Activated CD4-positive, alpha-beta memory T cell treated with anti-CD3 and anti-CD28 coated beads for 36 hours (primary cell): Measurements from ENCODE around the gene SPATA6L. TPM values are rescaled to one million over a fixed set of nuclear protein-coding genes. Genes with fewer than 3 reads are reported as not detected.

Source experiments
- CTCF ChIA-PET: fragments of 350-600 bp; sonication (Branson Sonifier 250); formaldehyde crosslinking; loops from one replicate; lab custom pipeline; 2021; ENCODE audit warnings: antibody characterized with exemption, inconsistent platforms; lab: Charles Lee
- POLR2A ChIA-PET: fragments of 350-600 bp; sonication (Branson Sonifier 250); formaldehyde crosslinking; loops from one replicate; lab custom pipeline; 2021; ENCODE audit warnings: antibody characterized with exemption; lab: Charles Lee
- DNase-seq: peaks from one replicate; pipeline ENCODE4 v3.0.0-alpha.2; 2020
- H3K27ac Mint-ChIP-seq: one replicate; pipeline ENCODE4 v1.8.0; 2021; ENCODE audit warnings: mixed read lengths
- H3K27me3 Mint-ChIP-seq: one replicate; pipeline ENCODE4 v1.8.0; 2021; ENCODE audit warnings: mixed read lengths
- H3K36me3 Mint-ChIP-seq: one replicate; pipeline ENCODE4 v1.8.0; 2021; ENCODE audit warnings: mixed read lengths
- H3K4me1 Mint-ChIP-seq: one replicate; pipeline ENCODE4 v1.8.0; 2021; ENCODE audit warnings: low read depth, mixed read lengths
- H3K4me3 Mint-ChIP-seq: one replicate; pipeline ENCODE4 v1.8.0; 2021; ENCODE audit warnings: mild to moderate bottlenecking, mixed read lengths
- H3K9me3 Mint-ChIP-seq: one replicate; pipeline ENCODE4 v1.8.0; 2021; ENCODE audit warnings: mixed read lengths
- intact Hi-C: fragments of 100-400 bp; cut with micrococcal nuclease; formaldehyde crosslinking; loops from one replicate; pipeline ENCODE4 v1.15.1; 2023
- total RNA-seq, 2 experiments: library from RNA; stranded (reverse); gene quantifications; one replicate each; pipeline ENCODE4 v1.2.3, GENCODE V29; 2021

SPATA6L gene
- total RNA-seq, 2 experiments from 2014 or later, result 0.48 to 0.59 TPM

DNA sequence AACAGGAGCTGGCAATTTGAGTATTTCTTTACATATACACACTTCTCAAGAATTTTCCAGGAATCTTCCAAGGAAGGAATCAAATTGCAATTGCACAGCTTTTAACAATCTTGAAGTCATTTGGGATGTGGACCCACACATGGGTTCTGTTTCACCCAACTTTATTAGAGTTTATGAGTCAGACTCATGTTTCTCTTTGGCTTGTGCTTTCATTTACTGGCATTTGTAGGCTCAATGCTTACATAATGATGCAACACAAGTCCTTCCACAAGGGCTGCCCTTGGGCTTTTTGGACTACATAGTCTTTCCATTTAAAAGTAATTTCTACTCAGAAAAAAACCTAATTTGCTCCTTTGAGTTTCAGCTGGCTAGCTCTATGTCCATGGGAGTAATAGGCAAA is 8.5 kb upstream of the SPATA6L start:
- intact Hi-C loops, result loop anchor here (5.0 kb wide), 5 partner anchors 77 to 1333 kb away; partner anchors contain the start of genes ERMP1 and RIC1
- POLR2A ChIA-PET, result no interaction called here
- no peak for DNase-seq
- Mint-ChIP-seq H3K4me3 (no peak overlapping the region), H3K4me1 (peaks cover 11% of the 10 kb centered on the region), H3K27me3 (no peaks in the 10 kb centered on the region), H3K9me3 (no peaks in the 10 kb centered on the region), H3K27ac (no peak overlapping the region), H3K36me3 (no peaks in the 10 kb centered on the region)
- CTCF ChIA-PET, result interaction anchor here (1.1 kb wide), 1 partner anchor 12 kb away, joined by 3 read pairs; the partner anchor contains the start of gene PLPP6

- intact Hi-C loops, result no loop called here
- no peaks in the 10 kb centered on the region for H3K9me3 Mint-ChIP-seq
- ChIA-PET CTCF (no interaction called here), POLR2A (interaction anchor here (0.6 kb wide), 1 partner anchor 981 kb away, joined by 3 read pairs; no protein-coding TSS in a partner anchor)
- no peak overlapping the region for H3K4me3 Mint-ChIP-seq
- no peak for DNase-seq
- no peaks in the 10 kb centered on the region for H3K27me3 Mint-ChIP-seq
- peaks cover 27% of the 10 kb centered on the region for H3K4me1 Mint-ChIP-seq
- H3K27ac Mint-ChIP-seq, result no peak overlapping the region
- no peaks in the 10 kb centered on the region for H3K36me3 Mint-ChIP-seq
Measured at GRCh38 chr9:4671737-4672136, 5.5 kb upstream of the SPATA6L start.

DNA sequence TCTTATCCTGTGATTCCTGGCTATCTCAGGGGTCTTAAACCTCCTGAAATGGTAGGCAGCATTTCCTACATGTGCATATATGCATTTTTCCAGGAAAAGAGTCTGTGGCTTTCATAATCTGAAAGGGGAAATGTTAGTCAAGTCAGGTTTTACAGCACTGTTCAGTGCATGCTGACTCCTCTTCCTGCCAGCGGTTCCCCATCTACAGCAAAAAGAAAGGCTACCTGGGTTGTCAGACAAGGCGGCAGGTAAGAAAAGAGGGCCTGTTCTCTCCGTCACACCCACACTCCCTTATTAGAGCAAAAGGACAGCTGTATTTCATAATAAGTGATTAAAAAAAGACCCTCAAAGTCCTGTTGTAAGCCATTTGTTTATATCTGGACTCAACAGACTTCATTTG is 4.3 kb upstream of the SPATA6L start:
- H3K4me3 Mint-ChIP-seq, result no peak overlapping the region
- H3K9me3 Mint-ChIP-seq, result no peaks in the 10 kb centered on the region
- peak overlapping the region; percentile 29 for H3K27ac Mint-ChIP-seq
- ChIA-PET CTCF (no interaction called here), POLR2A (no interaction called here)
- H3K36me3 Mint-ChIP-seq, result no peaks in the 10 kb centered on the region
- H3K4me1 Mint-ChIP-seq, result peaks cover 39% of the 10 kb centered on the region
- H3K27me3 Mint-ChIP-seq, result no peaks in the 10 kb centered on the region
- intact Hi-C loops, result no loop called here
- no peak for DNase-seq

DNA sequence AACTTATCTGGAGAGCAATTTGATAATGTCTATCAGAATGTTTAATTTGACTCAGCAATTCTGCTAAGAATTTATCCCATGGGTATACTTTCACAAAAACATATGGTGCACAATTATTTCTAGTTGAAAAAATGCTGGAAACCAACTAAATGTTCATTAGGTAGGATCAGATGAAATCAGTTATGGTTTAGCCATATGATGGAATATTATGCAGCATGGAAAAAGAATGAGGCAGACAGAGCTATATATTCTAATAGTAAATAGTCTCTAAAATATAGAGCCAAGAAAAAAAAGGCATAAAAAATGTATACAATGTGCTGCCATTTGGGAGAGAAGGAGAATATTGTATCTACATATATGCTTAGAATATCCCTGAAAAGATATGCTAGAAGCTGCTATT is 3.6 kb upstream of the SPATA6L start:
- H3K36me3 Mint-ChIP-seq, result no peaks in the 10 kb centered on the region
- DNase-seq, result no peak
- peaks cover 46% of the 10 kb centered on the region for H3K4me1 Mint-ChIP-seq
- POLR2A ChIA-PET, result no interaction called here
- no peaks in the 10 kb centered on the region for H3K27me3 Mint-ChIP-seq
- H3K9me3 Mint-ChIP-seq, result no peaks in the 10 kb centered on the region
- CTCF ChIA-PET, result interaction anchor here (0.6 kb wide), 1 partner anchor 9 kb away, joined by 3 read pairs; no protein-coding TSS in a partner anchor
- H3K4me3 Mint-ChIP-seq, result no peak overlapping the region
- H3K27ac Mint-ChIP-seq, result no peak overlapping the region
- intact Hi-C loops, result loop anchor here (10.0 kb wide), 1 partner anchor 165 kb away; no protein-coding TSS in a partner anchor

GRCh38 chr9:4668604-4669003 is 2.3 kb upstream of the SPATA6L start:
- H3K9me3 Mint-ChIP-seq, result no peaks in the 10 kb centered on the region
- no peak for DNase-seq
- H3K4me3 Mint-ChIP-seq, result no peak overlapping the region
- no peaks in the 10 kb centered on the region for H3K36me3 Mint-ChIP-seq
- ChIA-PET CTCF (no interaction called here), POLR2A (no interaction called here)
- intact Hi-C loops, result loop anchor here (10.0 kb wide), 1 partner anchor 166 kb away; no protein-coding TSS in a partner anchor
- no peaks in the 10 kb centered on the region for H3K27me3 Mint-ChIP-seq
- no peak overlapping the region for H3K27ac Mint-ChIP-seq
- H3K4me1 Mint-ChIP-seq, result peaks cover 58% of the 10 kb centered on the region

- ChIA-PET POLR2A (no interaction called here), CTCF (no interaction called here)
- no peak for DNase-seq
- H3K9me3 Mint-ChIP-seq, result no peaks in the 10 kb centered on the region
- H3K4me3 Mint-ChIP-seq, result no peak overlapping the region
- intact Hi-C loops, result loop anchor here (10.0 kb wide), 1 partner anchor 167 kb away; no protein-coding TSS in a partner anchor
- H3K27me3 Mint-ChIP-seq, result no peaks in the 10 kb centered on the region
- no peak overlapping the region for H3K27ac Mint-ChIP-seq
- peaks cover 66% of the 10 kb centered on the region for H3K4me1 Mint-ChIP-seq
- H3K36me3 Mint-ChIP-seq, result no peaks in the 10 kb centered on the region
Measured at GRCh38 chr9:4667681-4668080, 1.4 kb upstream of the SPATA6L start.

DNA sequence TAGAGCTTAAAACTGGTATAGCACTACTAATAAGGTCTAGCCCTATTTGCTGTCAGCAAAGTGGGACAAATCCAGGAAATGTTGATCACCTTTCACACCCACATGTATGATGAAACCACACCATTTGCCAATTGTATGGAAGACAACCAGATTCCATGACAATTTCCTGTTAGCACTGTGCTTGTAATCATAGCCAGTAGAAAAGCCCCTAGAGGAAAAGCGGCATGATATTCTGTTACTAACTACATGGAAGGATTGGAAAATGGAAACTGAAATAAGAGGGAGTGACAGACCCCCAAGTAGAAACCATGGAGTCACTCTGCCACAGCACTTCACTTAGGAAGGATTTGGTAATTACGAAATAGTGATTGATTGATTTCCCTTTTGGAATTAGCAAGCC is 923 bp downstream of the SPATA6L start:
- H3K27ac Mint-ChIP-seq, result no peak overlapping the region
- POLR2A ChIA-PET, result interaction anchor here (1.1 kb wide), 1 partner anchor 14 kb away, joined by 4 read pairs; the partner anchor contains the start of gene CDC37L1

DNA sequence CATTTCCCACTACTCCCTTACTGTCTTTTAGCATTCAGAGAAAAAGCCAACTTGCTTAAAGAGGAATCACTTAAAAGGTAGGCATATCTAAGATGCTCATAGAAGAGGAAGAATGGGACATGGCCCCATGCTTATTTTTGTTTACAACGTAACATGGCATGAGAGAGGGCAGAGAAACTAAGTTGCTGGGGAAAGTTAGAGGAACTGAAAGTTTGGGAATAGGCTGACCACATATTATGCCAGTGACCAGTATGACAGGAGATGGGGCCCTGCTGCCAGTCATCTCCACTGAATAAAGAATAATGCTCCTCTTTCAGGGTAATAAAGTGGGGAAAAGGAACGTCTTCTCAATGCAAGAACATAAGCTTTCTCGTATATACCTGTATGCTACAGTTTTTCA is 2.3 kb downstream of the SPATA6L start:
- Mint-ChIP-seq H3K36me3 (no peaks in the 10 kb centered on the region), H3K27ac (no peak overlapping the region), H3K9me3 (no peaks in the 10 kb centered on the region), H3K4me1 (peaks cover 65% of the 10 kb centered on the region), H3K4me3 (no peak overlapping the region), H3K27me3 (no peaks in the 10 kb centered on the region)
- ChIA-PET POLR2A (no interaction called here), CTCF (no interaction called here)
- no peak for DNase-seq
- intact Hi-C loops, result loop anchor here (2.0 to 10.0 kb wide), 2 partner anchors 77 to 171 kb away; partner anchors contain the start of gene AK3

More for the DNA sequence above, 923 bp downstream of the SPATA6L start:
- intact Hi-C loops, result loop anchor here (10.0 kb wide), 1 partner anchor 169 kb away; no protein-coding TSS in a partner anchor
- Mint-ChIP-seq H3K4me1 (peaks cover 68% of the 10 kb centered on the region), H3K36me3 (no peaks in the 10 kb centered on the region), H3K9me3 (no peaks in the 10 kb centered on the region), H3K4me3 (peak overlapping the region; percentile 68), H3K27me3 (no peaks in the 10 kb centered on the region)
- CTCF ChIA-PET, result interaction anchor here (0.7 to 1.8 kb wide), 3 partner anchors 12 to 1805 kb away, joined by 3 to 6 read pairs (median 4); no protein-coding TSS in a partner anchor
- no peak for DNase-seq

- no peaks in the 10 kb centered on the region for H3K9me3 Mint-ChIP-seq
- CTCF ChIA-PET, result interaction anchor here (1.3 to 1.8 kb wide), 5 partner anchors 12 to 58 kb away, joined by 3 to 7 read pairs (median 5); partner anchors contain the start of gene CDC37L1
- peak overlapping the region; percentile 91 for H3K4me3 Mint-ChIP-seq
- no peaks in the 10 kb centered on the region for H3K27me3 Mint-ChIP-seq
- H3K36me3 Mint-ChIP-seq, result no peaks in the 10 kb centered on the region
- intact Hi-C loops, result loop anchor here (1.0 to 10.0 kb wide), 3 partner anchors 16 to 172 kb away; partner anchors contain the start of genes AK3 and CDC37L1
- POLR2A ChIA-PET, result no interaction called here
- peaks cover 60% of the 10 kb centered on the region for H3K4me1 Mint-ChIP-seq
- H3K27ac Mint-ChIP-seq, result peak overlapping the region; percentile 43
- DNase-seq, result no peak
Measured at GRCh38 chr9:4662989-4663792, 3.1 kb downstream of the SPATA6L start.

DNA sequence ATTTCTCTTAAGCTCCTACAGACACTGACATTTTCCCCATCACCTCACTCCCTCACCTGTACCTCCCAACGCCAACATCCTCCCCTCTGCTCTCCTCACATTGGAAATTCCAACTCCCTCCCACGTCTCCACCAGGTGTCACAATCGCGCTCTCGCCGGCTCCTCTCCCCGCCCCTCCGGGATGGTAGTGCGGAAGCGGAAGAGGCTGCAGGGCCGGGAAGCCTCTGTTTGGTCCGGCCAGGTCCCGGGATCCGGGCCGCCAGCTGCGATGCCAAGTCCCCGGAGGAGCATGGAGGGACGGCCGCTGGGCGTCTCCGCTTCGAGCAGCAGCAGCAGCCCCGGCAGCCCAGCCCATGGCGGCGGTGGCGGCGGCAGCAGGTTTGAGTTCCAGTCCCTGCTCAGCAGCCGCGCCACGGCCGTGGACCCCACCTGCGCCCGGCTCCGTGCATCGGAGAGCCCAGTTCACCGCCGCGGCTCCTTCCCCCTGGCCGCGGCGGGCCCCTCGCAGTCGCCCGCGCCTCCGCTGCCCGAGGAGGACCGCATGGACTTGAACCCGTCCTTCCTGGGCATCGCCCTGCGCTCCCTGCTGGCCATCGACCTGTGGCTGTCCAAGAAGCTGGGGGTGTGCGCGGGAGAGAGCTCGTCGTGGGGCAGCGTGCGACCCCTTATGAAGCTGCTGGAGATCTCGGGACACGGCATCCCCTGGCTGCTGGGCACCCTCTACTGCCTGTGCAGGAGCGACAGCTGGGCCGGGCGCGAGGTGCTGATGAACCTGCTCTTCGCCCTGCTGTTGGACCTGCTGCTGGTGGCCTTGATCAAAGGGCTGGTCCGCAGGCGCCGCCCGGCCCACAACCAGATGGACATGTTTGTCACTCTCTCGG is 3.9 kb downstream of the SPATA6L start, which contains the start of gene PLPP6:
Gene PLPP6, plus strand, starts transcription at position 187 of the 881 bp plus-strand sequence. Its CDS starts 82 bp downstream, at position 269.
- Mint-ChIP-seq H3K4me3 (peak within 1 kb of the TSS; percentile 91), H3K4me1 (peaks cover 55% of the 10 kb centered on the region), H3K9me3 (no peaks in the 10 kb centered on the region), H3K36me3 (no peaks in the 10 kb centered on the region), H3K27me3 (no peaks in the 10 kb centered on the region), H3K27ac (peak within 1 kb of the TSS; percentile 80)
- intact Hi-C loops, result loop anchor here (1.0 to 10.0 kb wide), 3 partner anchors 17 to 172 kb away; partner anchors contain the start of genes AK3 and CDC37L1
- POLR2A ChIA-PET, result no interaction called here
- CTCF ChIA-PET, result interaction anchor here (1.2 to 1.8 kb wide), 7 partner anchors 13 to 97 kb away, joined by 3 to 7 read pairs (median 5); partner anchors contain the start of gene CDC37L1
- peak; percentile 88 for DNase-seq

DNA sequence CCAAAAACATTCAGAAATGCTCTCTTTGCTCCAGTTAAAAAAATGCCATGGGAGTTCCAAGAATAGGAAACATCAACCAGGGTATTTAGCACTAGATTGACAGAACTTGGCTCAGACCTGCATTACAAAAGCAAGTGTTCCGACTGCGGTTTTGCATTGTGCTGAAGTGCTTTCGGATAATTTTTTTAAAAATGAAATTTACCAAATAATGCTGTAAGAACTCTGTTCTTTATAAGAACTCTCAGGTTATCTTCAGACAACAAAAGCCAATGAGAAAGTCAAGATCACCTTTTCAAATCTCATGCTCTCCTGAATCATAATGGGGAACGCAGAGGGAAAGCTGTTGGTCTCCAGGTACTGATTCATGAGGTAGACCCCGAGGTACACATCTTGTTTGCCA is 4.7 kb downstream of the SPATA6L start:
- CTCF ChIA-PET, result interaction anchor here (1.2 to 1.8 kb wide), 7 partner anchors 13 to 98 kb away, joined by 3 to 7 read pairs (median 5); partner anchors contain the start of gene CDC37L1
- Mint-ChIP-seq H3K27ac (peak overlapping the region; percentile 80), H3K27me3 (no peaks in the 10 kb centered on the region), H3K36me3 (no peaks in the 10 kb centered on the region), H3K9me3 (no peaks in the 10 kb centered on the region), H3K4me3 (peak overlapping the region; percentile 91), H3K4me1 (peaks cover 47% of the 10 kb centered on the region)
- POLR2A ChIA-PET, result no interaction called here
- intact Hi-C loops, result loop anchor here (1.0 to 10.0 kb wide), 3 partner anchors 18 to 173 kb away; partner anchors contain the start of genes AK3 and CDC37L1
- no peak for DNase-seq
